Progenitor cell of endocrine pancreas (in vitro differentiated cells): Measurements from ENCODE around the gene MTMR10. TPM values are rescaled to one million over a fixed set of nuclear protein-coding genes. Genes with fewer than 3 reads are reported as not detected.

Experiments
- DNase-seq: peaks from one replicate; pipeline ENCODE4 v3.0.0; 2021; ENCODE audit warnings: low spot score; ENCODE audit not compliant: unreplicated experiment
- H3K27ac Mint-ChIP-seq: 2 replicates; pipeline ENCODE4 v1.8.0; 2021; ENCODE audit warnings: mild to moderate bottlenecking, moderate library complexity, mixed read lengths
- H3K27me3 Mint-ChIP-seq: 2 replicates; pipeline ENCODE4 v1.8.0; 2021; ENCODE audit warnings: mixed read lengths
- H3K36me3 Mint-ChIP-seq: 2 replicates; pipeline ENCODE4 v1.8.0; 2022; ENCODE audit warnings: mixed read lengths; ENCODE audit not compliant: insufficient read depth
- H3K4me1 Mint-ChIP-seq: 2 replicates; pipeline ENCODE4 v1.8.0; 2021; ENCODE audit warnings: low read depth, mixed read lengths
- H3K4me3 Mint-ChIP-seq: 2 replicates; pipeline ENCODE4 v1.8.0; 2021; ENCODE audit warnings: low read depth, mild to moderate bottlenecking, moderate library complexity, mixed read lengths
- H3K9me3 Mint-ChIP-seq: 2 replicates; pipeline ENCODE4 v1.8.0; 2021; ENCODE audit warnings: low read depth, mixed read lengths
- total RNA-seq: library from RNA; stranded (reverse); gene quantifications from 2 replicates; pipeline ENCODE4 v1.2.1, GENCODE V29; 2021
- TF ChIP-seq, protein P1 (sequence below): fragments of 200-600 bp; sonication (generic); IDR thresholded peaks from one replicate; pipeline ENCODE4 v1.5.0; 2021; ENCODE audit warnings: antibody characterized with exemption, mild to moderate bottlenecking; ENCODE audit not compliant: unreplicated experiment

The MTMR10 gene
- total RNA-seq, 1 donor from 2014 or later, result 21.1 TPM

DNA sequence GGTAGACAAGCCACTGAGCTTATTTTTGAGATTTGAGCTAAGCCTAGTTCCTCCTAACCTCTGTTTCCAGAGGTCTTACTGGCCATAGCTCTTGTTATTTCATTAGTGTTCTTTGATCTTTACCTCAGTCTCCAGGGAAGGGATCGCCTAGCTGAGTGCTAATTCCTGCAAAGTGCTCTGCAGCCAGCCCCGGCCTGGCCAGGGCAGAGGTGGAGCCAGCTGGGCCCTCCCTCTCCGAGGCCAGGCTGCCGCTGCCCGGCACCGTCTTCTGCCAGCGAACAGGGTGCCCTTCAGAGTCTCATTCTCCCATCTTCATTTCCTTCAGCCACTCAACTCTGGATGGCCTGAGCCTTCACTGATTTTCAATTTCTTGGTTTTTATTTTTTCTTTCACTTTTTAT is 68.0 kb downstream of the MTMR10 start:
- H3K27me3 Mint-ChIP-seq, result no peaks in the 10 kb centered on the region
- TF ChIP-seq, protein P1, sequence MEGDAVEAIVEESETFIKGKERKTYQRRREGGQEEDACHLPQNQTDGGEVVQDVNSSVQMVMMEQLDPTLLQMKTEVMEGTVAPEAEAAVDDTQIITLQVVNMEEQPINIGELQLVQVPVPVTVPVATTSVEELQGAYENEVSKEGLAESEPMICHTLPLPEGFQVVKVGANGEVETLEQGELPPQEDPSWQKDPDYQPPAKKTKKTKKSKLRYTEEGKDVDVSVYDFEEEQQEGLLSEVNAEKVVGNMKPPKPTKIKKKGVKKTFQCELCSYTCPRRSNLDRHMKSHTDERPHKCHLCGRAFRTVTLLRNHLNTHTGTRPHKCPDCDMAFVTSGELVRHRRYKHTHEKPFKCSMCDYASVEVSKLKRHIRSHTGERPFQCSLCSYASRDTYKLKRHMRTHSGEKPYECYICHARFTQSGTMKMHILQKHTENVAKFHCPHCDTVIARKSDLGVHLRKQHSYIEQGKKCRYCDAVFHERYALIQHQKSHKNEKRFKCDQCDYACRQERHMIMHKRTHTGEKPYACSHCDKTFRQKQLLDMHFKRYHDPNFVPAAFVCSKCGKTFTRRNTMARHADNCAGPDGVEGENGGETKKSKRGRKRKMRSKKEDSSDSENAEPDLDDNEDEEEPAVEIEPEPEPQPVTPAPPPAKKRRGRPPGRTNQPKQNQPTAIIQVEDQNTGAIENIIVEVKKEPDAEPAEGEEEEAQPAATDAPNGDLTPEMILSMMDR, result no peak
- H3K36me3 Mint-ChIP-seq, result peaks cover 13% of the 10 kb centered on the region
- H3K9me3 Mint-ChIP-seq, result no peaks in the 10 kb centered on the region
- DNase-seq, result no peak
- no peak overlapping the region for H3K4me3 Mint-ChIP-seq
- H3K4me1 Mint-ChIP-seq, result no peaks in the 10 kb centered on the region
- no peak overlapping the region for H3K27ac Mint-ChIP-seq

DNA sequence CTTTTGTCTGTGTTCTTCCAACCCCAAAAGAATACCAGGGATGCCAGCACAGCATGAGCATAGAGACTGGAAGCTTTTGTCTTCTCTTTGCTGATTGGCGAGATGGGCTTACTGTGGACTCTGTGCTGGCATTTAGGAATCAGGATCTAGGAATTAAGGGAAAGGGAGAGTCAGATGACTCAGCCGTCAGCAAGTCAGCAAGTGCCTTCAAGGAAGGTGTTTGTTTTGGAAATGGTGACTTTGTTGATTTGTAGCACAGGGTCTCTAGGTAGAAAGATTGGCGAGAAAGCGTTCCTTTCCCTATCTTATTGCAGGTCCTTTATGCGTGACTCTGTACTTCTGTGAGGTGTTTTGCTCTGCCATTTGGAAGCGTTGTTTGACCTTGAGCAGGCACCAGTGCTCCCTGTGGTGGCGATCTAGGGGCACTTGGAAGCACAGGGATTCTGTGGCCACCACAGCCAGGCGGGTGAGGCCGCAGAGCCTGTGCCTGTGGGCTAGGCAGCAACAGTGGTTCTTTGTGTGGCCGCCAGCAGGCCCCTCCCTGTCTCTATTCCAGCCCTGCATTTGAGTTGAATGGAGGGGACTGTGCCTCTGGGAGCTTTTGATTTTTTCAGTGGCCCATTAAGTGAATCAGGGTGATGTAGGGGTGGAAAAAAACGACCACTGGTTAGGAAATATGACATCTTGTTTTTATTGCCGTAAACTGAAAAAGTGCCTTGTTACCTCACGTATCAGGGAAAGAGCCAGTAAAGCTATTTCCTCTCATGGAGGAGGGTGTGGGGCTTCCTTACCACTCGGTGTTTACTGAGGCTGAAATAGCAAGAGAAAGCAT is 68.7 kb downstream of the MTMR10 start:
- Mint-ChIP-seq H3K36me3 (peaks cover 15% of the 10 kb centered on the region), H3K4me3 (no peak overlapping the region), H3K4me1 (no peaks in the 10 kb centered on the region), H3K27me3 (no peaks in the 10 kb centered on the region), H3K27ac (no peak overlapping the region), H3K9me3 (no peaks in the 10 kb centered on the region)
- TF ChIP-seq, protein P1, result no peak
- no peak for DNase-seq

DNA sequence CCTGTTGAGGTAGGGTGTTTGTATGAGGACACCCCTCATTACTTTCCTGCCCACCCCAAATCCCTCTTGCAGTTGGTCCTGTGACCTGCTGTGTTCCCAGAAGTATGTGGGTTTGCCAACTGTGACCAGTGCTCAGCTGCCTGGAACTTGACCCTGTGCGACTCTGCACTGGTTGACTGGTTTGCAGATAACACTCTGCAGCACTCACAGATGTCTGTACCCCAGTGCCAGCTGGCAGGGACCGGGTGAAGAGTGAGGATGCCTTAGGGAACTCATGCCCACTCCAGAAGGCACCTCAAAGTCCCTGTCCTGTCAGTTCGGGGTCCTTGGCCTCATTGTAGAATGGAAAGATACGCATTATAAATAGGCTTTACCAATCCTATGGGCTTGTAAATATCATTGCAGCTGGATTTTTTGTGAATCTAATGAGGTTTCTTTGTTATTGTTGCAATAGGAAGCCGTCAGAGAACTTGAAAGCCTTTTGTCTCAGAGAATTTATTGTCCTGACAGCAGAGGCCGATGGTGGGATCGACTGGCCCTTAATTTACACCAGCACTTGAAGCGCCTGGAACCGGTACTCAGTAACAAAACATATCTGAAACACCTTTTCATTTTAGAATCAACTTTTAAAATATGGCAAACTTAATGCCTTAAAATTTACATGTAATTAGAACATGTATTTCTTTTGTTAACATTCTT is 69.5 kb downstream of the MTMR10 start:
- H3K4me1 Mint-ChIP-seq, result no peaks in the 10 kb centered on the region
- DNase-seq, result no peak
- peaks cover 16% of the 10 kb centered on the region for H3K36me3 Mint-ChIP-seq
- no peaks in the 10 kb centered on the region for H3K9me3 Mint-ChIP-seq
- H3K4me3 Mint-ChIP-seq, result no peak overlapping the region
- TF ChIP-seq, protein P1, result no peak
- no peaks in the 10 kb centered on the region for H3K27me3 Mint-ChIP-seq
- H3K27ac Mint-ChIP-seq, result no peak overlapping the region

DNA sequence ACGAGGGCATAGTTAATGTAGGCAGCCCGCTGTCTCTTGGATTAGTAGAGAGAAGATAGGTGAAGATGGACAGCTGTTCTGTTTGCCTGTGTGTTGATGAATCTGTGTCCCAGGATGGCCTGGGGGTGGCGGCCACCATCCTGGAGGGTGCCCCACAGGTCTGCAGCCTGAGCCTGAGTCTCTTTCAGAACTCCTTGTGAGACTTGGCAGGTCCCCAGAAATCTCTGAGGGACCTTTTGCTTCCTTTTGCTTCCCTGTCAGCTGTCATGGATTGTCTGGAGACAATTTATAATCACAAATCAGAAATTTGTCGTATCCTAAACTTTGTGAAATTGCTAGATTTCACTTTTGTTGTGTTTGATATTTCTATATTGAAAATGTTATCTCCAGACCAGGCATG is 70.3 kb downstream of the MTMR10 start:
- Mint-ChIP-seq H3K4me1 (no peaks in the 10 kb centered on the region), H3K27ac (no peak overlapping the region), H3K27me3 (no peaks in the 10 kb centered on the region), H3K9me3 (no peaks in the 10 kb centered on the region), H3K36me3 (peaks cover 16% of the 10 kb centered on the region), H3K4me3 (no peak overlapping the region)
- no peak for DNase-seq
- TF ChIP-seq, protein P1, result no peak

DNA sequence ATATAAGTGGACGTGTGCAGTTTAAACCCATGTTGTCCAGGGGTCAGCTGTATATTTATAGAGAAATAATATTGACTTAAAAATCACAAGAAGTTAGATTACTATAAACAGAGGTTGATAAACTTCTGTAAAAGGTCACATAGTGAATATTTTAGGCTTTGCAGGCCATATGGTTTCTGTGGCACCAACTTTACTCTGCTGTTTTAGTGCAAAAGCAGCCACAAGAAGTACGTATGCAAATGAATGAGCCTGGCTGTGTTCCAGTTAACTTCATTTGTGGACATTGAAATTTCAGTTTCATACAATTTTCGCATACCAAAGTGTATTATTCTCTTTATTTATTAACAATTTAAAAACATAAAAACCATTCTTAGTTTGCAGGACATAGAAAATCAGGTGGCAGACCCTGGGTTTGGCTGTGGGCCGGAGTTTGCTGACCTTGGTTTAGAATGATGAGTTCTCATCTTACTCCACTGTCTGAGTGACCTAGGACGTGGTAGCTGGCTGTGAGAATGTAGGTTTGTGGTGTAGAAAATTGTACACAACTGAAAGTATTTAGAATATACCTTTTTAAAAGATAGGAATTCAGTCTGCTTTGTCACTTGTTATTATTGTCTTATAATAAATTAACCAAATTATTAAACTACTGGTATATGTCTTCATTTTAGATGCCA is 71.4 kb downstream of the MTMR10 start:
- no peak overlapping the region for H3K4me3 Mint-ChIP-seq
- DNase-seq, result no peak
- no peaks in the 10 kb centered on the region for H3K9me3 Mint-ChIP-seq
- peaks cover 20% of the 10 kb centered on the region for H3K36me3 Mint-ChIP-seq
- H3K27ac Mint-ChIP-seq, result no peak overlapping the region
- no peaks in the 10 kb centered on the region for H3K4me1 Mint-ChIP-seq
- TF ChIP-seq, protein P1, result no peak
- no peaks in the 10 kb centered on the region for H3K27me3 Mint-ChIP-seq
